Hepatocyte (in vitro differentiated cells): Measurements from ENCODE around the gene MUC4. TPM values are rescaled to one million over a fixed set of nuclear protein-coding genes. Genes with fewer than 3 reads are reported as not detected.
A peak's percentile ranks its signal among the peaks of the same experiment; 100 is the strongest.

Source experiments
- DNase-seq: peaks from one replicate; pipeline ENCODE4 v3.0.0-alpha.2; 2016; ENCODE audit warnings: low spot score
- H2AFZ ChIP-seq: fragments of 200-600 bp; sonication (generic); 2 replicates; pipeline ENCODE4 v1.6.0; 2016; ENCODE audit warnings: antibody characterized with exemption, mild to moderate bottlenecking
- H3K27ac ChIP-seq: fragments of 200-600 bp; sonication (generic); 2 replicates; pipeline ENCODE4 v1.5.1; 2016; ENCODE audit warnings: mild to moderate bottlenecking
- H3K27me3 ChIP-seq: fragments of 200-600 bp; sonication (generic); 2 replicates; pipeline ENCODE4 v1.6.1; 2016
- H3K36me3 ChIP-seq: fragments of 200-600 bp; sonication (generic); replicated peaks from 2 replicates; pipeline ENCODE4 v1.5.1; 2016; ENCODE audit warnings: low read depth; ENCODE audit not compliant: insufficient read depth
- H3K4me1 ChIP-seq: fragments of 200-600 bp; sonication (generic); 2 replicates; pipeline ENCODE4 v1.5.1; 2016; ENCODE audit warnings: mild to moderate bottlenecking, moderate library complexity; ENCODE audit not compliant: insufficient read depth
- H3K4me2 ChIP-seq: fragments of 200-600 bp; sonication (generic); 2 replicates; pipeline ENCODE4 v1.6.0; 2016
- H3K4me3 ChIP-seq: fragments of 200-600 bp; sonication (generic); 2 replicates; pipeline ENCODE4 v1.5.1; 2016; ENCODE audit warnings: mild to moderate bottlenecking
- H3K79me2 ChIP-seq: fragments of 200-600 bp; sonication (generic); 2 replicates; pipeline ENCODE4 v1.6.0; 2017; ENCODE audit warnings: mild to moderate bottlenecking
- H3K9me2 ChIP-seq: fragments of 200-600 bp; sonication (generic); replicated peaks from 2 replicates; pipeline ENCODE4 v1.6.0; 2017; ENCODE audit warnings: mild to moderate bottlenecking; ENCODE audit not compliant: insufficient read depth
- H3K9me3 ChIP-seq: fragments of 200-600 bp; sonication (generic); 2 replicates; pipeline ENCODE4 v1.5.1; 2016; ENCODE audit warnings: low read depth, mild to moderate bottlenecking
- H4K20me1 ChIP-seq: fragments of 200-600 bp; sonication (generic); 2 replicates; pipeline ENCODE4 v1.6.0; 2016; ENCODE audit warnings: mild to moderate bottlenecking; ENCODE audit not compliant: insufficient read depth, poor library complexity, severe bottlenecking
- CTCF ChIP-seq: fragments of 200-600 bp; sonication (generic); IDR thresholded peaks from 2 replicates; pipeline ENCODE4 v1.5.1; 2016; ENCODE audit warnings: antibody characterized with exemption, mild to moderate bottlenecking; ENCODE audit not compliant: poor library complexity
- EZH2 ChIP-seq: fragments of 200-600 bp; sonication (generic); IDR thresholded peaks from 2 replicates; pipeline ENCODE4 v1.6.1; 2016; ENCODE audit warnings: antibody characterized with exemption, mild to moderate bottlenecking, borderline replicate concordance
- EZH2phosphoT487 ChIP-seq: fragments of 200-600 bp; sonication (generic); IDR thresholded peaks from one replicate; pipeline ENCODE4 v1.6.1; 2018; ENCODE audit warnings: antibody characterized with exemption, mild to moderate bottlenecking, low read depth, moderate library complexity; ENCODE audit not compliant: unreplicated experiment, severe bottlenecking
- WGBS: methylation state at CpG from one replicate; pipeline ENCODE4 v1.1.6; 2016; ENCODE audit warnings: low lambda C conversion rate; ENCODE audit errors: missing lambda C conversion rate; 5-methylcytosine and 5-hydroxymethylcytosine counted together
- microRNA counts: library from miRNA; unstranded; fragments of <30 nt; microRNA quantifications from one replicate; lab custom pipeline; 2017
- microRNA-seq: library from miRNA; unstranded; fragments of <30 nt; microRNA quantifications from one replicate; pipeline ENCODE4, GENCODE V29; 2017
- polyA plus RNA-seq: library from polyadenylated mRNA; unstranded; fragments of >200 nt; fragmentation: Nextera tagmentation; extraction: Ambion mirVana; gene quantifications from 2 replicates; pipeline ENCODE4 v1.2.1, GENCODE V29; 2016
- small RNA-seq: library from RNA; depleted of rRNA; stranded (forward); fragments of <200 nt; gene quantifications from one replicate; pipeline ENCODE3, GENCODE V24; 2014
- total RNA-seq: library from RNA; depleted of rRNA; stranded (reverse); fragments of >200 nt; gene quantifications from 2 replicates; pipeline ENCODE4 v1.2.3, GENCODE V29; 2014

MUC4 gene
- total and polyA plus RNA-seq, 2 experiments from 2014 or later, result 0.89 to 1.7 TPM

- TF ChIP-seq EZH2 (no peak), CTCF (no peak), EZH2phosphoT487 (no peak)
- Histone ChIP-seq H3K4me2 (no peak overlapping the region), H3K4me3 (no peak overlapping the region), H3K9me2 (no peaks in the 10 kb centered on the region), H4K20me1 (no peaks in the 10 kb centered on the region), H3K27me3 (no peaks in the 10 kb centered on the region), H2AFZ (no peak overlapping the region), H3K79me2 (no peaks in the 10 kb centered on the region), H3K9me3 (no peaks in the 10 kb centered on the region), H3K27ac (no peak overlapping the region), H3K36me3 (no peaks in the 10 kb centered on the region), H3K4me1 (no peaks in the 10 kb centered on the region)
- 62% methylated on average over 5 of the region's 5 CpGs for WGBS
- DNase-seq, result no peak
Observed at GRCh38 chr3:195698647-195699387, 112.9 kb downstream of the MUC4 start.

GRCh38 chr3:195698325-195698646 lies 113.4 kb downstream of the MUC4 start:
- Histone ChIP-seq H3K4me2 (no peak overlapping the region), H3K4me3 (no peak overlapping the region), H3K27me3 (no peaks in the 10 kb centered on the region), H3K9me2 (no peaks in the 10 kb centered on the region), H4K20me1 (no peaks in the 10 kb centered on the region), H3K79me2 (no peaks in the 10 kb centered on the region), H3K36me3 (no peaks in the 10 kb centered on the region), H3K27ac (no peak overlapping the region), H3K4me1 (no peaks in the 10 kb centered on the region), H3K9me3 (no peaks in the 10 kb centered on the region), H2AFZ (no peak overlapping the region)
- no peak for DNase-seq
- 90% methylated on average over 4 of the region's 4 CpGs for WGBS
- TF ChIP-seq EZH2phosphoT487 (no peak), CTCF (no peak), EZH2 (no peak)

- Histone ChIP-seq H3K36me3 (no peaks in the 10 kb centered on the region), H3K9me2 (no peaks in the 10 kb centered on the region), H3K4me3 (no peak overlapping the region), H2AFZ (no peak overlapping the region), H4K20me1 (no peaks in the 10 kb centered on the region), H3K27ac (no peak overlapping the region), H3K79me2 (no peaks in the 10 kb centered on the region), H3K4me1 (no peaks in the 10 kb centered on the region), H3K9me3 (no peaks in the 10 kb centered on the region), H3K4me2 (no peak overlapping the region), H3K27me3 (no peaks in the 10 kb centered on the region)
- 65% methylated on average over 11 of the region's 11 CpGs for WGBS
- DNase-seq, result no peak
- TF ChIP-seq EZH2phosphoT487 (no peak), CTCF (no peak), EZH2 (no peak)
Observed at GRCh38 chr3:195697582-195698324, 114.0 kb downstream of the MUC4 start.

MicroRNAs encoded within 50 kb of the gene (microRNA counts, 767-probe panel; counts per million panel counts)
- microRNA hsa-miR-570-3p (lab: Ali Mortazavi, UCI), result not detected

Small RNA genes lying within 50 kb of the gene (microRNA-seq; reads per million reads assigned to microRNA genes)
- gene MIR570, result not detected

Small RNA genes lying within 50 kb of the gene (small RNA-seq; reads per million reads assigned to genes)
- gene MIR570, result 0.37 reads per million, percentile 20 among the genes with 10 or more reads in this experiment

Other genes with a start within 250 kb of the MUC4 start
- 9.6 and 11.2 TPM in 2 replicates for gene APOD, start 228.0 kb downstream of the MUC4 start, total RNA-seq
- 27.9 and 32.9 TPM in 2 replicates for gene APOD, start 228.0 kb downstream of the MUC4 start, polyA plus RNA-seq
- 3.5 and 4.5 TPM in 2 replicates for gene MUC20, start 91.0 kb downstream of the MUC4 start, total RNA-seq
- 8.2 and 15.3 TPM in 2 replicates for gene MUC20, start 91.0 kb downstream of the MUC4 start, polyA plus RNA-seq
- gene TNK2, start 96.6 kb upstream of the MUC4 start, total RNA-seq, result 9.0 and 11.6 TPM in 2 replicates
- gene TNK2, start 96.6 kb upstream of the MUC4 start, polyA plus RNA-seq, result 5.9 and 6.7 TPM in 2 replicates